OCI-M1 (cell line): ENCODE results near the gene ALG8.
A peak's percentile ranks its signal among the peaks of the same experiment; 100 is the strongest.
"Not testable (repeated sequence)": the region's sequence is repeated elsewhere in the genome, so short reads cannot be mapped to it uniquely, and the experiment has no call there.

Experiments
- DNase-seq: peaks from one replicate; lab custom pipeline; 2025; lab: John Stamatoyannopoulos, UW

ALG8 gene

GRCh38 chr11:78139422-78140391, at the start of gene ALG8:
TSS of gene ALG8 (minus strand) at chr11:78139626. CDS start at chr11:78139588, 38 bp downstream.
- peak; percentile 100 for DNase-seq

GRCh38 chr11:78188286-78189173, 49.1 kb upstream of the ALG8 start, which contains the start of the genes KCTD21 and USP35:
TSS of gene KCTD21 (minus strand) at chr11:78188626. CDS start at chr11:78174554, 14,072 bp downstream.
TSS of gene USP35 (plus strand) at chr11:78188919. CDS start at chr11:78196246, 7,327 bp downstream.
- peak; percentile 100 for DNase-seq

DNA sequence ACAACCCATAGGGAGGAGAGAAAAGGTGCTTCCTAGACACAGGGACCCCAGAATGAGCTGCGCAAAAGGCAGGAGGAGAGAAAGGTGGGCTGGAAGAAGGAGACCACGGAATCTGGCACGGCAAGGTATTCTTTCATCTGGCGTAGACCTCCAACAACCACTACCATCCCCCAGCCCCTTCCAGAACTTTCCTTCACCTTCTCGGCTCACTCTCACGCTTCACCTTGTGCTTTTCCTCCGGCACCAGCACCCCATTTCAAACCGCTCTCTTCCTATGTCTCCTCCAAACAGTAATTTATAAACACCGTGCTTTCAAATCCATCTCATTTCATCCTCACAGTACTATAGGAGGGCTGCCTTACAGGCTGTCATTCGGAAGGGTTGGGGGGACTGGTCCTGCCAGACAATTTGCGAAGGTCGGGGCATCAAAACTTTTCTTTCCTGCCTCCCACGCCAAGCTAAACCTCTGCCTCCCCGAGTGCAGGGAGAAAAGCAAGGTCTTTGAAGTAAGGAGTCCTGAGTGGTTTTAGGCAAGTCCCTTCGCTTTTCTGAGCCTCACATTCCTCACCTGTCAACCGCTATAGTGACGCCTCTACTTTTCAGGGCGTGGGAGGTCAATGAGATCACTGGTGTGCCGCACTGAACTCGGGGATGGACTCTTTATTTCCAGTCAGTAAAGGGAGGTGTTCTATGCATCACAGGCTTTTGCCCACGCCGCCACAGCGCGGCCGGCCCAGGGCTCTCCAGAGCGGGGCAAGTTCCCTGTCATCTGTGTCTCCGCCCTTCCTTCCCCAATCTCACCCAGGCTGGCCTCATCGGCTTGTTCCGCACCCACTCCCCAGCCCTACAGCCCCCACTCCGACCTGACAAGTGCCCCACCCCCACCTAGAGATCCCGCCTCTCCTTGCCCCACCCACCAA, 48.2 kb upstream of the ALG8 start:
- no peak for DNase-seq

GRCh38 chr11:78181185-78181584, 41.8 kb upstream of the ALG8 start:
- DNase-seq: peak; percentile 76

DNA sequence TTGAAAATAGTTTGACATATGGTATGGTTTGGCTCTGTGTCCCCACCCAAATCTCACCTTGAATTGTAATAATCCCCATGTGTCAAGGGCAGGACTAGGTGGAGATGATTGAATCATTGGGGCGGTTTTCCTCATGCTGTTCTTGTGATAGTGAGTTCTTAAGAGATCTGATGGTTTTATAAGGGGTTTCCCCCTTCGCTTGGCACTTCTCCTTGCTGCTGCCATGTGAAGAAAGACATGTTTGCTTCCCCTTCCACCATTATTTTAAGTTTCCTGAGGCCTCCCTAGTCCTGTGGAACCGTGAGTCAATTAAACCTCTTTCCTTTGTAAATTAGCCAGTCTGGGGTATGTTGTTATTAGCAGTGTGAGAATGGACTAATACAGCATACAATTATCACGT, 41.3 kb upstream of the ALG8 start:
- no peak for DNase-seq

DNA sequence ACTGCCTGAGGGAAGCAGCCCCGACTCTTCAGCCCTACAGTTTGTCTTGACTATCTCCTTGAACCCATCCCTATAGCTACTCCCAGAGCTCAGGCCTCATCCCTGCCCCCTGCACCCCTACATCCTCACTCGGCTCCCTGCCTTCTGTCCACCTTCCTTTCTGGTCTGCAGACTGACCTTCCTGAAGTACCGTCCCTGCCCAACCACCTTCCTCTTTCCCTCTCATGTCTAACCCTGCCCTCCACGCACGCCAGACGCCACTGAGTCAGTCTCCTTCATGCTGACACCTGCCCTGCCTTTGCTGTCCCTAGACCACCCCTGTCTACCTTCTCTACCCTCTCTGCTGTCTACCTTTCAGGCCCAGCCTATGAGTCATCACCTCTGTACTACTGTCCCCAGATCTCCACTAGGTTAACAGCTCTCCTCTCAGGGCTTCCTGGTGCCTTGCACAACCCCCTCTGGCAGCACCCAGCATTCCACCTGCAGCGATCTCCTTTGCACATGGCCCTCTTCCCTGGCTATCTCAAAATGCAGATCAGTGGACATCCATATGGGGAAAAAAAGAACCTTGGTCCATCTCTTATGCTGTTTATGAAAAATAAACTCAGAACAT, 40.1 kb upstream of the ALG8 start:
- DNase-seq: no peak

DNA sequence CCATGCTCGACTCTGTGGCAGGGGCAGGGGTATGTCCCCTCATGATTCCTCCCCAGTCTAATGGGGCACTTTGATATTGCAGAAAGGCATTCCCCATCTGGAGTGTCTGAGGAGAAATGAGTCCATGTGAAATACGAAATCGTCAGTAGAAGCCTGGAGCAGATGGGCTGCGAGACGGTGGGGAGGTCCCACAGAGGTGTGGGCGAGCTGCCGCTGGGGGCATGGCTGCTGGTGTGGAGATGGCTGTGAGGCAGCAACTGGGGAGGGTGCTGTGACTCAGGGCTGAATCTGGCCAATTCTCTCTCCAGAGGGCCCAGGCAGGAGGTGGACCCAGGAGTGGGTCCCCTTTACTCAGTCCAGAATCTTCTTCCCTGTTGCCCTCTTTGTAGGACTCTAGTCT, 37.8 kb upstream of the ALG8 start:
- DNase-seq: no peak

DNA sequence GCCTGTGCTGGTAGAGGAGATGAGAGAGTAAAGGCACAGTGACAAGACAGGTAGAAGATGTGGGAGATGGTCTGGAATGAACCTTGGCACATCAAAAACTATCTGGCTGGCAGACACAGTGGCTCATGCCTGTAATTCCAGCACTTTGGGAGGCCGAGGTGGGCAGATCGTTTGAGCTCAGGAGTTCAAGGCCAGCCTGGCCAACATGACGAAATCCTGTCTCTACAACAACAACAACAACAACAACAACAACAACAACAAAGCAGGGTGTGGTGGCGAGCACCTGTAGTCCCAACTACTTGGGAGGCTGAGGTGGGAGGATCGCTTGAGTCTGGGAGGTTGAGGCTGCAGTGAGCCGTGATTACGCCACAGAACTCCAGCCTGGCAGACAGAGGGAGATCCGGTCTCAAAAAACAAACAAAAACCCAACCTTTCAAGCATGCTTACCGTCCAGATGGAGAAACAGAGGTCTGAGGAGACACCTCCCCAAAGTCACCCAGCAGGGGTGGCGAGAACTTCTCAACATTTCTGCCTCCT, 37.2 kb upstream of the ALG8 start:
- no peak for DNase-seq

DNA sequence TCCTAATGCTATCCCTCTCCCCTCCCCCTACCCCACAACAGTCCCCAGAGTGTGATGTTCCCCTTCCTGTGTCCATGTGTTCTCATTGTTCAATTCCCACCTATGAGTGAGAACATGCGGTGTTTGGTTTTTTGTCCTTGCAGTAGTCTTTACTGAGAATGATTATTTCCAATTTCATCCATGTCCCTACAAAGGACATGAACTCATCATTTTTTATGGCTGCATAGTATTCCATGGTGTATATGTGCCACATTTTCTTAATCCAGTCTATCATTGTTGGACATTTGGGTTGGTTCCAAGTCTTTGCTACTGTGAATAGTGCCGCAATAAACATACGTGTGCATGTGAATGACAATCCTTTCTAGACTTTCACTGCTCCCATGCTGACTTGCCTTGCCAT, 36.4 kb upstream of the ALG8 start:
- not testable (repeated sequence) for DNase-seq

DNA sequence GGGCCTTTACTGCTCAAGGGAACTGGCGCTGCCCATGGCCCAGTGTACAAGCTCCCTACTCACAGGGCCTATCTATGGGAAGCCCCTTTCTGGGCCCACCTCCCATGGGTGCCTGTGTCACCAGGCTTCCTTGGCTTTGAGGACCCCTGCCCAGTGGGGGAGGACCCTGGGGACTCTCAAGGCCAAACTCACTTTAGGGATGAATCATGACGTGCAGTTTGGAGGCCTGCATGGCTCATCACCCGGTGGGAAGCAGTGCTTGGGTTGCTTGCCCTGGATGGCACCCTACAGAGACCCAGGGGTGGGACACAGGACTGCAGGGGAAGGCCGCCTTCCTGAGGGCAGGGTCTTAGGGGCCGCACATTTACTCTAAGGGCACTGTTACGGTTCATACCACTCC, 32.5 kb upstream of the ALG8 start:
- DNase-seq: no peak

DNA sequence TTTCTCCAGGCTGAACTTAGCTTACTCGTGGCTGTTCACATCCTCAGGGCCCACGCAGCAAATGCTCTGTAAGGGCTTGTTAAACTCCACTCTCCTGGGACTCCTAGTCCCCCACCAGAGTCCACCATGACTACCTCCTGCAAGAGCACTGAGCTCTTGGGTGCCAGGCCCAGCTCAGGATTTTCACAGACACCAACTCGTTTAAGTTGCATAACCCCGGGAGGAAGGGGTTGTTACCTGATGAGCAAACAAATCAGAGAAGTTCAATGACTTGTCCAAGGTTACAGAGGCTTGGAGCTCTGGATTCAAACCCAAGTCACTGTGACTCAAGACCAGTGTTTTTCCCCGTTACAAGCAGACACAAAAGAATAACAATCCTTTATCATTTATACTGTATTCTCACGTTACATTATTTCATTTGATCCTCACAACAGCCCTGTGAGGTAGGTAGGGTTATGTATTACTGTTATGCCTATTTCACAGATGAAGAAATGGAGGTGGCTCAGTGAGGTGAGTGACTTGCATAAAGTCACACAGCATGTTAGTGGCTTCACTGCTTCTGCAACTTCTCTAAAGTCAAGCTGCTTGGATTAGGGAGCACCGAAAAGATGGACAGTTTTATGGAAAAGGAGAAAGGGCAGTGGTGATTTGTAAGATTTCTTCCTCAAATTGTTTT, 31.6 kb upstream of the ALG8 start:
- no peak for DNase-seq

DNA sequence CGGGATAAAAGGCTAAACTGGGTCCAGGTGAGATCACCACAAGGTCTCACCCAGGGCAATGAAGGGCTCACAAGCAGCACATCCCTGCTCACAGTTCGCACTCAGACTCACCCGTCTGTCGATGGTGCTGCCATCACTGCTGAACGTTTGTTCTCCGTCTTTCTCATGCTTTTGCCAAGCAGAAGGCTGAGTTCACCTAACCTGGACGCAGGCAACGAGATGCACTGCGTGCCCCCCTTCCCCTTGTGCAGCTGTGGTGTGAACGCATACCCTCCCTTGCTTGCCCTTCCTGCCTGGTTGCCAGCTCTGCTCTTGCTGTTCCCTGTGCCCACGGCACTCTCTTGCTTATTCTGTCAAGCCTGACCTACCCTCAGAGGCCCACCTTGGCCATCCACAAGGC, 31.0 kb upstream of the ALG8 start:
- DNase-seq: no peak

GRCh38 chr11:78168539-78169477, 29.4 kb upstream of the ALG8 start:
- DNase-seq: no peak

- DNase-seq: peak; percentile 73
Observed at GRCh38 chr11:78166855-78167469, 27.5 kb upstream of the ALG8 start.

DNA sequence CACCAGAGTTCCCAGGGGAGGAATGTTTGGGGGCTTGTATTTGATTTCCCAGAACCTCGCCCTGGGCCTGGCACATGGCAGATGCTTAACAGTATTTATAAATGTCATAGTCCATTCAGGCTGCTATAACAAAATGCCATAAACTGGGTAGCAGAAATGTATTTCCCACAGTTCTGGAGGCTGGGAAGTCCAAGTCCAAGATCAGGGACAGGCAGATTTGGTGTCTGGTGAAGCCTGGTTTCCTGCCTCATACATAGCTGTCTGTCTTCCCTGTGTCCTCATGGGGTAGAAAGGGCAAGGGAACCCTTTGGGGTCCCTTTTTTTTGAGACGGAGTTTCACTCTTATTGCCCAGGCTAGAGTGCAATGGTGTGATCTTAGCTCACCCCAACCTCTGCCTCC, 25.0 kb upstream of the ALG8 start:
- no peak for DNase-seq

DNA sequence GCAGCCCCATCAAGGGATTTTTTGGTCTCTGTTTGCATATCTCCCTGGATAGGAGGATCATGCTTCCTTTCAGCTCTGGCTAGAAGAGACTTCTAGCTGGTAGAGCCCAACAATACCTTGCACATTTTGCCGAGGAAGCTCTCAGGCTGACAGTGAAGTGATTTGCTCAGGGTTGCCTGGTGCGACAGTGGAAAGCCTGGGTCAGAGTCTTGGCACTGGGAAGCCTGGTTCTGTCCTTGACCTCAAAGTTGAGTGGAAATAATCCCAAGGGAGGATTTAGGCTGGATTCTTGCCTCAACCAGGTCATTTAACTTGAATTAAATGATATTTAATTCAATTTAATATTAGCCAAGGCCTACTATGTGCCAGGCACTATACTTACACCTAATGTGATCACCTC, 24.4 kb upstream of the ALG8 start:
- DNase-seq: no peak

DNA sequence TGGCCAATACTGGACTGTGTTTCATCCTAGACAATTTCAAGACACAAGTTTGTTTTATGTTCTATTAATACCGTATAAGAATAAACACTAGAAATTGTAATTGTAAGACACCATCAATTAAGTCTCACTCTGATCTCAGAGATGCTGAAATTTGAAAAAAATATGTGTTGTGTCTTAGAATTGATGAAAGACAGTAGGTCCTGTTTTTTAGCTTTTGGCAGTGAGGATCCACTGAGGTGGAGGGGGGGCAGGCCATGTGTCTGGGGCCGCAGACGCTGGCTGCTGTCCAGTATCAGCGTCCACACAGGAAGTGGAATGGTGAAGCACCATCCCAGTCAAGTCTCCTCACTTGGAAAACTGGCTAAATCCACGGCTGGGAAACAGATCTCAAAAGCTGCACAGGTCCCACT, 22.5 kb upstream of the ALG8 start:
- no peak for DNase-seq

GRCh38 chr11:78161346-78161745, 21.9 kb upstream of the ALG8 start:
- DNase-seq: no peak

DNA sequence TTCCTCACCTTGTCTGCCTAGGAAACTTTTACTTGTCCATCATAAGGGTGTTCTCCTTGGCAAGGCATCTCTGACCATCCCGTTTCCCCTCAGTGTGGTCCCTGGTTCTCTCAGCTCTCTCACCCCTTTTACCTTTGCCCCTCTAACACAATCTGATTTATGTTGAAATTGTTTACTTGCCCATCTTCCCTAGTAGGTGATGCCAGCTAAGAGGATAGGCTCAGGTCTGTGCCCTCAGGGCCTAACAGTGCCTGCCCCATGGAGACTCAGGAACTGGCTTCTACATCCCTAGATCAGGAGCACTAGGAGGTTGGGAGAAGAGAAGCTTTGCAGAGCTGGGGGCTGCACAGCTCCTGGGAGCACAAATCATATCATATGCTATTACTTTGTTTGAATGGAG, 21.1 kb upstream of the ALG8 start:
- DNase-seq: no peak
